ENCODE data around the gene ATF7.

- TF ChIP-seq OVOL3 (tag by site-specific recombination; IDR thresholded peaks at IDR 0.05): no peak
- TF ChIP-seq CTCF (tag by site-specific recombination; IDR thresholded peaks at IDR 0.05): no peak
- TF ChIP-seq, protein P1, sequence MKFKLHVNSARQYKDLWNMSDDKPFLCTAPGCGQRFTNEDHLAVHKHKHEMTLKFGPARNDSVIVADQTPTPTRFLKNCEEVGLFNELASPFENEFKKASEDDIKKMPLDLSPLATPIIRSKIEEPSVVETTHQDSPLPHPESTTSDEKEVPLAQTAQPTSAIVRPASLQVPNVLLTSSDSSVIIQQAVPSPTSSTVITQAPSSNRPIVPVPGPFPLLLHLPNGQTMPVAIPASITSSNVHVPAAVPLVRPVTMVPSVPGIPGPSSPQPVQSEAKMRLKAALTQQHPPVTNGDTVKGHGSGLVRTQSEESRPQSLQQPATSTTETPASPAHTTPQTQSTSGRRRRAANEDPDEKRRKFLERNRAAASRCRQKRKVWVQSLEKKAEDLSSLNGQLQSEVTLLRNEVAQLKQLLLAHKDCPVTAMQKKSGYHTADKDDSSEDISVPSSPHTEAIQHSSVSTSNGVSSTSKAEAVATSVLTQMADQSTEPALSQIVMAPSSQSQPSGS (tag by site-specific recombination; IDR thresholded peaks at IDR 0.05; ENCODE audit: low read depth): no peak
- TF ChIP-seq SALL2 (tag by site-specific recombination; IDR thresholded peaks at IDR 0.05; ENCODE audit: borderline replicate concordance): no peak
- TF ChIP-seq SP7 (tag by site-specific recombination; IDR thresholded peaks at IDR 0.05): no peak
- TF ChIP-seq ZNF561 (tag by site-specific recombination; IDR thresholded peaks at IDR 0.05; ENCODE audit: borderline replicate concordance): no peak
- TF ChIP-seq GLIS1 (tag by site-specific recombination; IDR thresholded peaks at IDR 0.05): no peak
- no peak for TF ChIP-seq ZBTB8A (tag by site-specific recombination; IDR thresholded peaks at IDR 0.05)
- TF ChIP-seq ZNF274 (IDR thresholded peaks at IDR 0.05; ENCODE audit: low read length): no peak
- TF ChIP-seq ZNF274 (tag by site-specific recombination; IDR thresholded peaks at IDR 0.05; ENCODE audit: borderline replicate concordance): no peak
- TF ChIP-seq ZNF132 (tag by site-specific recombination; IDR thresholded peaks at IDR 0.05; ENCODE audit: borderline replicate concordance): no peak
- no peak for TF ChIP-seq ZNF174 (tag by site-specific recombination; IDR thresholded peaks at IDR 0.05)
- TF ChIP-seq, protein P2, sequence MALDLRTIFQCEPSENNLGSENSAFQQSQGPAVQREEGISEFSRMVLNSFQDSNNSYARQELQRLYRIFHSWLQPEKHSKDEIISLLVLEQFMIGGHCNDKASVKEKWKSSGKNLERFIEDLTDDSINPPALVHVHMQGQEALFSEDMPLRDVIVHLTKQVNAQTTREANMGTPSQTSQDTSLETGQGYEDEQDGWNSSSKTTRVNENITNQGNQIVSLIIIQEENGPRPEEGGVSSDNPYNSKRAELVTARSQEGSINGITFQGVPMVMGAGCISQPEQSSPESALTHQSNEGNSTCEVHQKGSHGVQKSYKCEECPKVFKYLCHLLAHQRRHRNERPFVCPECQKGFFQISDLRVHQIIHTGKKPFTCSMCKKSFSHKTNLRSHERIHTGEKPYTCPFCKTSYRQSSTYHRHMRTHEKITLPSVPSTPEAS (tag by site-specific recombination; IDR thresholded peaks at IDR 0.05): no peak
These were observed 157.9 kb downstream of the ATF7 start for GRCh38 chr12:53468282-53468681.

Data from HEK293 (cell line).